H1 (cell line): Measurements from ENCODE around the gene MYO1G. TPM values are rescaled to one million over a fixed set of nuclear protein-coding genes. Genes with fewer than 3 reads are reported as not detected.

Experiments
- CTCF ChIP-seq, 3 experiments: IDR thresholded peaks; 1 replicate in 2 of 3; 2 replicates in 1 of 3; pipeline versions ENCODE4 v1.5.1 to v1.6.1; 2011; ENCODE audit warnings: low read length in 3 of 3, mild to moderate bottlenecking in 3 of 3, inconsistent platforms in 2 of 3, low read depth in 1 of 3, moderate library complexity in 1 of 3; ENCODE audit not compliant: insufficient read depth in 1 of 3; ENCODE audit errors: control extremely low read depth in 1 of 3
- TBP ChIP-seq: IDR thresholded peaks from 2 replicates; pipeline ENCODE4 v1.6.1; 2011; ENCODE audit warnings: low read depth, low read length, improper control_type of control experiment
- polyA plus RNA-seq, 7 experiments: library from polyadenylated mRNA; depleted of rRNA in 3 of 7; stranded (reverse) in 5 of 7; unstranded in 2 of 7; fragments of >200 nt in 5 of 7; fragments of 200-250 nt in 2 of 7; gene quantifications; 1 replicate in 5 of 7; 2 replicates in 1 of 7; 4 replicates in 1 of 7; pipeline versions ENCODE4 v1.2.1 to v1.2.3, GENCODE V29; 2011 to 2013; ENCODE audit warnings: missing spikeins in 2 of 7, mixed read lengths in 2 of 7
- total RNA-seq: library from RNA; stranded (reverse); fragmentation: NEBNext Ultra II Directional; extraction: Animal tissue kit (Norgen Biotek cat#: 25700); gene quantifications from 2 replicates; pipeline ENCODE4 v1.2.1, GENCODE V29; 2021

The MYO1G gene
- total and polyA plus RNA-seq, 2 of the 8 experiments (the other 6 are each of a cell fraction or from before 2014, with no cell fraction given) = 0.08 to 0.19 TPM

DNA sequence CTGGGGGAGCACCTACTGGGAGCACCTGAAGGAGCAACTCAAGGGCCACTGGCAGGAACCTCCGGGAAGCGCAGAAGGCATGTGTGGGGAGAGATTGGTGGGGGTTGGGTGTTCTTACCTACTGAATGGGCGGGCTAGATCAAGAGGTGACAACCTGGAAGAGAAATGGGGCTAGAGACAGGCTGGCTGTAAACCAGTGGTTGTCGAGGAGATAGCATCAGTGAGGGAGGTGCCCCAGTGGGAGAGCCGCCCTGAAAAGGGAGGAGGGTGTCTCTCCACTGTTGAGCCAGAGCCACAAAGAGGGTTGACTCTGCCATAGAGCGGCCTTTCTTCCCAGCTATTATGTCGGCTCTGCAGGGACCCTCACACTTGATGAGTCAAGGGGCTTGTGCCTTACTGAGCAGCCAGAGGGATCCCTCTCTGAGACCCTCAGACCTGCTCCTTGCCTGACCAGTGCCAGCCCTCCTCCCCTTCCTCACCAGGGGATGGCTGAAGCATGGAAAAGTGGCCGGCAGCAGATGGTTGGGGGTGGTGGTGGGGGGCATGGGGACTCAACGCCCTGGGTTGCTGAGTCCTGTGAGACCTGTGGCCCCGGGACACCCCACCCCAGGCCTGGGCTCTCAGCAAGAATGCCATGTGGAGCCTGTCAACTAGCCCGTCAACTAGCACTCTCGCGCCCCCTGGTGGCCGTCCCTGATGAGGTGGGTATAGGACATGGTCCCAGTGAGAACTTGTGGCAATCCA is 57.0 kb downstream of the MYO1G start (continued):
- TF ChIP-seq TBP (no peak), CTCF (IDR thresholded peaks at IDR 0.05; ENCODE audit: control extremely low read depth in 1 of 3, insufficient read depth in 1 of 3, low read depth in 1 of 3, low read length in 3 of 3) (peak; percentile 82 to 91 (median 89))
